CD4-positive, alpha-beta memory T cell (primary cell): ENCODE data around the gene GLS. TPM values are rescaled to one million over a fixed set of nuclear protein-coding genes. Genes with fewer than 3 reads are reported as not detected.
A peak's percentile ranks its signal among the peaks of the same experiment; 100 is the strongest.

Experiments used
- CTCF ChIA-PET: fragments of 350-600 bp; sonication (Branson Sonifier 250); formaldehyde crosslinking; loops from one replicate; lab custom pipeline; 2021; ENCODE audit warnings: inconsistent platforms; ENCODE audit not compliant: partially characterized antibody; lab: Charles Lee
- POLR2A ChIA-PET: fragments of 350-600 bp; sonication (Branson Sonifier 250); formaldehyde crosslinking; loops from one replicate; lab custom pipeline; 2021; ENCODE audit not compliant: partially characterized antibody; lab: Charles Lee
- DNase-seq, 5 donors: peaks; one replicate each; pipeline versions ENCODE4 v3.0.0 to v3.0.0-alpha.2; 2020 to 2022; ENCODE audit warnings: mixed read lengths in 1 of 5
- H3K27ac ChIP-seq: one replicate; pipeline ENCODE4 v1.7.0; 2013; ENCODE audit warnings: low read depth, low read length
- H3K27me3 ChIP-seq: 2 replicates; pipeline ENCODE4 v1.7.0; 2013; ENCODE audit warnings: mild to moderate bottlenecking, low read length, moderate library complexity; ENCODE audit not compliant: insufficient read depth
- H3K36me3 ChIP-seq: 2 replicates; pipeline ENCODE4 v1.7.0; 2013; ENCODE audit warnings: mild to moderate bottlenecking, low read length, moderate library complexity; ENCODE audit not compliant: insufficient read depth
- H3K4me1 ChIP-seq: 2 replicates; pipeline ENCODE4 v1.7.0; 2013; ENCODE audit warnings: mild to moderate bottlenecking, low read length, moderate library complexity; ENCODE audit not compliant: insufficient read depth
- H3K4me3 ChIP-seq, 2 donors: one replicate each; pipeline ENCODE4 v1.7.0; 2013; ENCODE audit warnings: low read length in 2 of 2, mild to moderate bottlenecking in 1 of 2
- H3K9me3 ChIP-seq, 2 donors: one replicate each; pipeline ENCODE4 v1.7.0; 2013; ENCODE audit warnings: low read length in 2 of 2, control low read depth in 1 of 2; ENCODE audit not compliant: control insufficient read depth in 1 of 2
- H3K27ac Mint-ChIP-seq, 7 donors: one replicate each; pipeline ENCODE4 v1.8.0; 2020 to 2021; ENCODE audit warnings: mixed read lengths in 7 of 7, mild to moderate bottlenecking in 6 of 7, inconsistent platforms in 3 of 7, moderate library complexity in 3 of 7
- H3K27me3 Mint-ChIP-seq, 2 donors: one replicate each; pipeline ENCODE4 v1.8.0; 2020 to 2021; ENCODE audit warnings: mixed read lengths in 2 of 2
- H3K36me3 Mint-ChIP-seq, 2 donors: one replicate each; pipeline ENCODE4 v1.8.0; 2020 to 2021; ENCODE audit warnings: mixed read lengths in 2 of 2, inconsistent platforms in 1 of 2, mild to moderate bottlenecking in 1 of 2
- H3K4me1 Mint-ChIP-seq, 4 donors: one replicate each; pipeline ENCODE4 v1.8.0; 2020 to 2021; ENCODE audit warnings: mixed read lengths in 4 of 4, mild to moderate bottlenecking in 1 of 4
- H3K4me3 Mint-ChIP-seq, 8 donors: one replicate each; pipeline ENCODE4 v1.8.0; 2020 to 2021; ENCODE audit warnings: mixed read lengths in 8 of 8, mild to moderate bottlenecking in 7 of 8, moderate library complexity in 6 of 8, inconsistent platforms in 3 of 8
- H3K9me3 Mint-ChIP-seq, 8 donors: one replicate each; pipeline ENCODE4 v1.8.0; 2020 to 2021; ENCODE audit warnings: mixed read lengths in 8 of 8, mild to moderate bottlenecking in 5 of 8, inconsistent platforms in 3 of 8, moderate library complexity in 1 of 8
- intact Hi-C: fragments of 100-400 bp; cut with micrococcal nuclease; formaldehyde crosslinking; loops from one replicate; pipeline ENCODE4 v1.15.1; 2023
- polyA plus RNA-seq, 2 donors: library from polyadenylated mRNA; unstranded; fragments of 300-500 nt; fragmentation: Illumina TruSeq; gene quantifications; one replicate each; pipeline ENCODE4 v1.2.3, GENCODE V29; 2021
- total RNA-seq, 2 experiments: library from RNA; stranded (reverse); gene quantifications; one replicate each; pipeline ENCODE4 v1.2.3, GENCODE V29; 2021

Gene GLS
- total and polyA plus RNA-seq, 4 experiments from 2014 or later = 27.0 to 208 (median 132) TPM

- Histone ChIP-seq H3K27me3 (no peaks in the 10 kb centered on the region), H3K27ac (peak overlapping the region; percentile 89), H3K4me3 (peak overlapping the region; percentile 92 to 95), H3K36me3 (peaks cover 35% of the 10 kb centered on the region), H3K9me3 (no peaks in the 10 kb centered on the region), H3K4me1 (peaks cover 74% of the 10 kb centered on the region)
- Mint-ChIP-seq H3K4me3 (no peak overlapping the region), H3K4me1 (peaks cover 28 to 52% (median 35%) of the 10 kb centered on the region in 4 donors), H3K27ac (peak overlapping the region in 1 of 7 donors; percentile 28), H3K9me3 (peaks cover 0 to 4% (median 0%) of the 10 kb centered on the region in 8 donors), H3K36me3 (peaks cover 31 to 40% of the 10 kb centered on the region in 2 donors), H3K27me3 (no peaks in the 10 kb centered on the region)
- CTCF ChIA-PET = interaction anchor here (0.7 to 4.2 kb wide), 12 partner anchors 8 to 162 kb away, joined by 3 to 28 read pairs (median 6); no protein-coding TSS in a partner anchor
- POLR2A ChIA-PET = interaction anchor here (0.6 to 6.7 kb wide), 15 partner anchors 8 to 1106 kb away, joined by 3 to 155 read pairs (median 4); partner anchors contain the start of genes GLS and STAT4
- intact Hi-C loops = loop anchor here (1.0 to 10.0 kb wide), 6 partner anchors 8 to 1348 kb away; partner anchors contain the start of genes ASNSD1, MFSD6, NAB1 and ORMDL1
- DNase-seq = no peak
These were observed 131.7 kb downstream of the GLS start for GRCh38 chr2:191012346-191012745.

- H3K4me1 ChIP-seq = peaks cover 71% of the 10 kb centered on the region
- ChIA-PET POLR2A (interaction anchor here (1.0 to 6.7 kb wide), 13 partner anchors 7 to 663 kb away, joined by 3 to 155 read pairs (median 6); partner anchors contain the start of genes GLS and STAT4), CTCF (interaction anchor here (1.1 to 4.2 kb wide), 11 partner anchors 7 to 163 kb away, joined by 3 to 28 read pairs (median 6); no protein-coding TSS in a partner anchor)
- peaks cover 24 to 32% of the 10 kb centered on the region in 2 donors for H3K36me3 Mint-ChIP-seq
- no peaks in the 10 kb centered on the region for H3K27me3 ChIP-seq
- no peak overlapping the region for H3K4me3 Mint-ChIP-seq
- intact Hi-C loops = loop anchor here (1.0 to 10.0 kb wide), 9 partner anchors 7 to 1348 kb away; partner anchors contain the start of genes ASNSD1, MFSD6, NAB1 and ORMDL1
- peak overlapping the region; percentile 89 for H3K27ac ChIP-seq
- no peak for DNase-seq
- H3K27ac Mint-ChIP-seq = no peak overlapping the region
- peaks cover 0 to 4% (median 0%) of the 10 kb centered on the region in 8 donors for H3K9me3 Mint-ChIP-seq
- no peaks in the 10 kb centered on the region for H3K9me3 ChIP-seq
- peaks cover 28 to 49% (median 33%) of the 10 kb centered on the region in 4 donors for H3K4me1 Mint-ChIP-seq
- H3K36me3 ChIP-seq = peaks cover 28% of the 10 kb centered on the region
- peak overlapping the region; percentile 92 to 95 for H3K4me3 ChIP-seq
- H3K27me3 Mint-ChIP-seq = no peaks in the 10 kb centered on the region
These were observed 132.4 kb downstream of the GLS start for GRCh38 chr2:191012845-191013681.

GRCh38 chr2:191013682-191013931, 133.0 kb downstream of the GLS start:
- DNase-seq = peak in 1 of 5 donors; percentile 46
- H3K27me3 Mint-ChIP-seq = no peaks in the 10 kb centered on the region
- H3K4me3 Mint-ChIP-seq = no peak overlapping the region
- H3K4me1 Mint-ChIP-seq = peaks cover 27 to 48% (median 32%) of the 10 kb centered on the region in 4 donors
- peaks cover 0 to 4% (median 0%) of the 10 kb centered on the region in 8 donors for H3K9me3 Mint-ChIP-seq
- peaks cover 19 to 29% of the 10 kb centered on the region in 2 donors for H3K36me3 Mint-ChIP-seq
- peaks cover 23% of the 10 kb centered on the region for H3K36me3 ChIP-seq
- H3K27ac ChIP-seq = peak overlapping the region; percentile 89
- intact Hi-C loops = loop anchor here (1.0 to 10.0 kb wide), 8 partner anchors 10 to 1349 kb away; partner anchors contain the start of genes ASNSD1, MFSD6, NAB1 and ORMDL1
- H3K4me3 ChIP-seq = peak overlapping the region; percentile 92 to 95
- H3K9me3 ChIP-seq = no peaks in the 10 kb centered on the region
- H3K27me3 ChIP-seq = no peaks in the 10 kb centered on the region
- no peak overlapping the region for H3K27ac Mint-ChIP-seq
- ChIA-PET CTCF (interaction anchor here (0.9 to 4.2 kb wide), 4 partner anchors 10 to 142 kb away, joined by 3 to 28 read pairs (median 10); no protein-coding TSS in a partner anchor), POLR2A (interaction anchor here (1.0 to 6.7 kb wide), 13 partner anchors 9 to 667 kb away, joined by 3 to 155 read pairs (median 6); partner anchors contain the start of genes GLS, NABP1 and STAT4)
- H3K4me1 ChIP-seq = peaks cover 71% of the 10 kb centered on the region

- peaks cover 15 to 26% of the 10 kb centered on the region in 2 donors for H3K36me3 Mint-ChIP-seq
- H3K27ac ChIP-seq = peak within 1 kb of the TSS; percentile 89
- H3K9me3 ChIP-seq = no peaks in the 10 kb centered on the region
- DNase-seq = peak; percentile 94 to 98 (median 96)
- H3K4me1 ChIP-seq = peaks cover 71% of the 10 kb centered on the region
- H3K9me3 Mint-ChIP-seq = peaks cover 0 to 4% (median 0%) of the 10 kb centered on the region in 8 donors
- peaks cover 23% of the 10 kb centered on the region for H3K36me3 ChIP-seq
- intact Hi-C loops = loop anchor here (1.0 to 10.0 kb wide), 8 partner anchors 9 to 1349 kb away; partner anchors contain the start of genes ASNSD1, MFSD6, NAB1 and ORMDL1
- H3K4me1 Mint-ChIP-seq = peaks cover 29 to 48% (median 33%) of the 10 kb centered on the region in 4 donors
- no peaks in the 10 kb centered on the region for H3K27me3 ChIP-seq
- ChIA-PET CTCF (interaction anchor here (0.8 to 4.2 kb wide), 9 partner anchors 10 to 141 kb away, joined by 3 to 28 read pairs (median 3); partner anchors contain the start of gene GLS), POLR2A (interaction anchor here (0.6 to 6.7 kb wide), 22 partner anchors 10 to 682 kb away, joined by 3 to 155 read pairs (median 4); partner anchors contain the start of genes GLS, NABP1 and STAT4)
- no peak within 1 kb of the TSS for H3K27ac Mint-ChIP-seq
- no peak within 1 kb of the TSS for H3K4me3 Mint-ChIP-seq
- H3K27me3 Mint-ChIP-seq = no peaks in the 10 kb centered on the region
- peak within 1 kb of the TSS; percentile 92 to 95 for H3K4me3 ChIP-seq
These were observed 133.5 kb downstream of the GLS start, which contains the start of gene STAT1 for GRCh38 chr2:191013932-191014652. TSS of gene STAT1 (minus strand) at chr2:191014171. CDS start at chr2:191010003, 4,168 bp downstream.

GRCh38 chr2:191014653-191015020, 134.0 kb downstream of the GLS start:
- ChIA-PET POLR2A (interaction anchor here (0.6 to 6.7 kb wide), 21 partner anchors 10 to 682 kb away, joined by 3 to 155 read pairs (median 4); partner anchors contain the start of genes GLS, NABP1 and STAT4), CTCF (interaction anchor here (0.8 to 4.2 kb wide), 9 partner anchors 9 to 141 kb away, joined by 3 to 28 read pairs (median 3); partner anchors contain the start of gene GLS)

More at GRCh38 chr2:191014653-191015020, 134.0 kb downstream of the GLS start:
- Mint-ChIP-seq H3K4me1 (peaks cover 31 to 48% (median 33%) of the 10 kb centered on the region in 4 donors), H3K9me3 (peaks cover 0 to 4% (median 0%) of the 10 kb centered on the region in 8 donors), H3K27me3 (no peaks in the 10 kb centered on the region), H3K36me3 (peaks cover 15 to 22% of the 10 kb centered on the region in 2 donors), H3K27ac (no peak overlapping the region), H3K4me3 (no peak overlapping the region)
- Histone ChIP-seq H3K27me3 (no peaks in the 10 kb centered on the region), H3K36me3 (peaks cover 18% of the 10 kb centered on the region), H3K4me3 (peak overlapping the region; percentile 7 to 95), H3K4me1 (peaks cover 71% of the 10 kb centered on the region), H3K27ac (peak overlapping the region; percentile 89), H3K9me3 (no peaks in the 10 kb centered on the region)
- peak in 1 of 5 donors; percentile 70 for DNase-seq
- intact Hi-C loops = loop anchor here (10.0 kb wide), 4 partner anchors 370 to 1350 kb away; partner anchors contain the start of genes ASNSD1, MFSD6, NAB1 and ORMDL1
